NB4 (cell line): ENCODE results near the gene GMPS.
"Not testable (repeated sequence)": the region's sequence is repeated elsewhere in the genome, so short reads cannot be mapped to it uniquely, and the experiment has no call there.

Source experiments
- MYC ChIP-seq: IDR thresholded peaks from 2 replicates; pipeline ENCODE4 v1.6.1; 2011; ENCODE audit warnings: low read depth, low read length
- POLR2A ChIP-seq: IDR thresholded peaks from 2 replicates; pipeline ENCODE4 v1.6.1; 2011; ENCODE audit warnings: mild to moderate bottlenecking; ENCODE audit not compliant: insufficient read length; ENCODE audit errors: extremely low read depth
- TF ChIP-seq, protein P1 (sequence below): IDR thresholded peaks from one replicate; pipeline ENCODE4 v1.5.1; 2012; ENCODE audit warnings: low read depth, low read length
- TF ChIP-seq, protein P2 (sequence below): IDR thresholded peaks from 2 replicates; pipeline ENCODE4 v1.6.1; 2011; ENCODE audit warnings: low read depth, low read length

DNA sequence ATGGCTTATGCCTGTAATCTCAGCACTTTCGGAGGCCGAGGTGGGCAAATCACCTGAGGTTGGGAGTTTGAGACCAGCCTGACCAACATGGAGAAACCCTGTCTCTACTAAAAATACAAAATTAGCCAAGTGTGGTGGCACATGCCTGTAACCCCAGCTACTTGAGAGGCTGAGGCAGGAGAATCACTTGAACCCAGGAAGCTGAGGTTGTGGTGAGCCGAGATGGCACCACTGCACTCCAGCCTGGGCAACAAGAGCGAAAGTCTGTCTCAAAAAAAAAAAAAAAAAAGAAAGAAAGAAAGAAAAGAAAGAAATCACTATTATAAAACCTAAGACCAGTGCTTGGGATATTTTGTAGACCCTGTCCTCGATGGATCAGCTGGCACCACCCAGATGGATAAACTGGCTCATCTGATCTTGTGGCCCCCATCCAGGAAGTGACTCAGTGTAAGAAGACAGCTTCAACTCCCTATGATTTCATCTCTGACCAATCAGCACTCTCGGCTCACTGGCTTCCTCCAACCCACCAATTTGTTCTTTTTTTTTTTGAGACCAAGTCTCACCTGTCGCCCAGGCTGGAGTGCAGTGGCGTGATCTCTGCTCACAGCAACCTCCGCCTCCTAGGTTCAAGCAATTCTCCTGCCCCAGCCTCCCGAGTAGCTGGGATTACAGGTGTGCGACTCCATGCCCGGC is 8.0 kb upstream of the GMPS start:
- TF ChIP-seq, protein P1, sequence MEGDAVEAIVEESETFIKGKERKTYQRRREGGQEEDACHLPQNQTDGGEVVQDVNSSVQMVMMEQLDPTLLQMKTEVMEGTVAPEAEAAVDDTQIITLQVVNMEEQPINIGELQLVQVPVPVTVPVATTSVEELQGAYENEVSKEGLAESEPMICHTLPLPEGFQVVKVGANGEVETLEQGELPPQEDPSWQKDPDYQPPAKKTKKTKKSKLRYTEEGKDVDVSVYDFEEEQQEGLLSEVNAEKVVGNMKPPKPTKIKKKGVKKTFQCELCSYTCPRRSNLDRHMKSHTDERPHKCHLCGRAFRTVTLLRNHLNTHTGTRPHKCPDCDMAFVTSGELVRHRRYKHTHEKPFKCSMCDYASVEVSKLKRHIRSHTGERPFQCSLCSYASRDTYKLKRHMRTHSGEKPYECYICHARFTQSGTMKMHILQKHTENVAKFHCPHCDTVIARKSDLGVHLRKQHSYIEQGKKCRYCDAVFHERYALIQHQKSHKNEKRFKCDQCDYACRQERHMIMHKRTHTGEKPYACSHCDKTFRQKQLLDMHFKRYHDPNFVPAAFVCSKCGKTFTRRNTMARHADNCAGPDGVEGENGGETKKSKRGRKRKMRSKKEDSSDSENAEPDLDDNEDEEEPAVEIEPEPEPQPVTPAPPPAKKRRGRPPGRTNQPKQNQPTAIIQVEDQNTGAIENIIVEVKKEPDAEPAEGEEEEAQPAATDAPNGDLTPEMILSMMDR = not testable (repeated sequence)
- TF ChIP-seq POLR2A, MYC: not testable (repeated sequence)
- TF ChIP-seq, protein P2, sequence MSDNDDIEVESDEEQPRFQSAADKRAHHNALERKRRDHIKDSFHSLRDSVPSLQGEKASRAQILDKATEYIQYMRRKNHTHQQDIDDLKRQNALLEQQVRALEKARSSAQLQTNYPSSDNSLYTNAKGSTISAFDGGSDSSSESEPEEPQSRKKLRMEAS = not testable (repeated sequence)
